PC-9 (cell line): ENCODE data around the gene PPFIA4. TPM values are rescaled to one million over a fixed set of nuclear protein-coding genes. Genes with fewer than 3 reads are reported as not detected.
"Not testable (repeated sequence)": the region's sequence is repeated elsewhere in the genome, so short reads cannot be mapped to it uniquely, and the experiment has no call there.

Experiments
- BruUV-seq: library from RNA; stranded (reverse); fragments of 400-500 nt; replicated peaks from 2 replicates; lab custom pipeline; 2021; lab: Mats Ljungman, UMichigan
- CTCF ChIA-PET: fragments of 300-600 bp; sonication (Branson Sonifier 250); formaldehyde crosslinking; loops from one replicate; lab custom pipeline; 2022; ENCODE audit warnings: antibody characterized with exemption; lab: Charles Lee
- POLR2A ChIA-PET: fragments of 300-600 bp; sonication (Branson Sonifier 250); formaldehyde crosslinking; loops from one replicate; lab custom pipeline; 2022; ENCODE audit warnings: antibody characterized with exemption; ENCODE audit not compliant: unreplicated experiment; lab: Charles Lee
- DNase-seq, 2 experiments: peaks; one replicate each; pipeline versions ENCODE4 v3.0.0 to v3.0.0-alpha.2; 2015 to 2022; ENCODE audit warnings: mixed read lengths in 1 of 2
- H2AFZ ChIP-seq: fragments of 200-600 bp; sonication (generic); 2 replicates; pipeline ENCODE4 v1.8.1; 2017; ENCODE audit warnings: antibody characterized with exemption
- H3F3A ChIP-seq: fragments of 200-600 bp; sonication (generic); 2 replicates; pipeline ENCODE4 v1.8.1; 2017; ENCODE audit warnings: antibody characterized with exemption, mild to moderate bottlenecking, low read depth; ENCODE audit not compliant: insufficient read depth
- H3K27ac ChIP-seq: fragments of 200-600 bp; sonication (generic); 2 replicates; pipeline ENCODE4 v1.6.1; 2016; ENCODE audit warnings: mixed run types
- H3K27me3 ChIP-seq: fragments of 200-600 bp; sonication (generic); 2 replicates; pipeline ENCODE4 v1.6.1; 2016; ENCODE audit warnings: low read depth, mixed run types; ENCODE audit not compliant: insufficient read depth
- H3K36me3 ChIP-seq: fragments of 200-600 bp; sonication (generic); 2 replicates; pipeline ENCODE4 v1.6.1; 2016; ENCODE audit warnings: low read depth, mixed run types
- H3K4me1 ChIP-seq: fragments of 200-600 bp; sonication (generic); replicated peaks from 2 replicates; pipeline ENCODE4 v1.6.1; 2016; ENCODE audit warnings: mixed run types; ENCODE audit not compliant: insufficient read depth
- H3K4me2 ChIP-seq: fragments of 200-600 bp; sonication (generic); 2 replicates; pipeline ENCODE4 v1.6.1; 2017; ENCODE audit warnings: mixed run types
- H3K4me3 ChIP-seq: fragments of 200-600 bp; sonication (generic); 2 replicates; pipeline ENCODE4 v1.6.1; 2016; ENCODE audit warnings: mixed run types
- H3K79me2 ChIP-seq: fragments of 200-600 bp; sonication (generic); 2 replicates; pipeline ENCODE4 v1.6.1; 2017; ENCODE audit warnings: low read depth, mixed run types
- H3K9me2 ChIP-seq: fragments of 200-600 bp; sonication (generic); 2 replicates; pipeline ENCODE4 v1.8.1; 2017; ENCODE audit warnings: mild to moderate bottlenecking; ENCODE audit not compliant: insufficient read depth
- H3K9me3 ChIP-seq: fragments of 200-600 bp; sonication (generic); 2 replicates; pipeline ENCODE4 v1.8.1; 2016; ENCODE audit warnings: low read depth; ENCODE audit not compliant: insufficient read depth
- H4K20me1 ChIP-seq: fragments of 200-600 bp; sonication (generic); 2 replicates; pipeline ENCODE4 v1.8.1; 2017; ENCODE audit not compliant: insufficient read depth
- CTCF ChIP-seq: fragments of 200-600 bp; sonication (generic); conservative IDR thresholded peaks from 2 replicates; pipeline ENCODE4 v1.6.1; 2017; ENCODE audit warnings: mixed run types, antibody characterized with exemption, mild to moderate bottlenecking, moderate library complexity
- EZH2 ChIP-seq: fragments of 200-600 bp; sonication (generic); IDR thresholded peaks from 2 replicates; pipeline ENCODE4 v1.8.0; 2017; ENCODE audit warnings: antibody characterized with exemption, low read depth
- intact Hi-C: fragments of 100-400 bp; cut with micrococcal nuclease; formaldehyde crosslinking; loops from one replicate; pipeline ENCODE4 v1.10.0; 2022; ENCODE audit not compliant: unreplicated experiment
- total RNA-seq: library from RNA; stranded (reverse); gene quantifications from 2 replicates; pipeline ENCODE4 v1.2.3, GENCODE V29; 2021

Gene PPFIA4
- total RNA-seq, 1 experiment from 2014 or later: 1.2 TPM

DNA sequence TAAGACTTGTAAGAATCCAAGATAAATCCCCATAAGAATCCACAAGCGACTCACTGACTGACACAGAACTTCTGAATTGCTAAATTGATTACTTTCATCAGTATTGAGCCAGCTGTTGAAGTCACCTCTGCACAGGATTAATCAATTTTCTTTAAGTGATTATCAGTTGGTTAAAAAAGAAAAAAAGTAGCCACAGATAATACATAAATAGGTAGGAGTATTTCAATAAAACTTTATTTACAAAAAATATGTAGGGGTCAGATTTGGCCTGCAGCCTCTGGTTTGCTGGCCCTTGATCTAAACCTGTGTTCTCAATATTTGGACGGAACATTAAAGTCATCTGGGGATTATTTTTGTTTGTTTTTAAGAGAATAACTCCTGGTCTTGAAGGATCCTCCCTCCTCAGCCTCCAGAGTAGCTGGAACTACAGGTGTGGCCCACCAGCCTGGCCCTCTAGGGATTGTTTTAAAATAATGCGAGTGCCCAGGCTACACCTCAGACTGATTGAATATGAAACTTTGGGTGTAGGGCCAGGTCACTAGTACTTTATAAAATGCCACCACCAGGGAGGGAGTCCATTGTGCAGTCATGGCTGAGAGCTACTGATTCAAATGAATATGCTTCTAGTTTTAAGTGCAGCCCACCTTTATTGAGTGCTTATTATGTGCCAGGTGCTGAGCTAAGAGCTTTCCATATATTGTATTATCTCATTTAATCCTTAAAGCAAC is 25.9 kb upstream of the PPFIA4 start:
- no peak overlapping the region for H2AFZ ChIP-seq
- intact Hi-C loops: no loop called here
- CTCF ChIA-PET: interaction anchor here (0.5 to 1.2 kb wide), 3 partner anchors 41 to 665 kb away, joined by 4 to 9 read pairs (median 5); no protein-coding TSS in a partner anchor

GRCh38 chr1:203001986-203002385 is 24.3 kb upstream of the PPFIA4 start:
- Histone ChIP-seq H3K27me3 (no peaks in the 10 kb centered on the region), H3K4me1 (peaks cover 6% of the 10 kb centered on the region; the same call in 1 of the 2 replicates), H3K36me3 (no peaks in the 10 kb centered on the region), H3K9me2 (no peaks in the 10 kb centered on the region), H4K20me1 (no peaks in the 10 kb centered on the region), H3K79me2 (no peaks in the 10 kb centered on the region), H2AFZ (no peak overlapping the region), H3K4me2 (no peak overlapping the region), H3K9me3 (no peaks in the 10 kb centered on the region), H3K4me3 (no peak overlapping the region), H3K27ac (no peak overlapping the region), H3F3A (peaks cover 13% of the 10 kb centered on the region; the same call in 1 of the 2 replicates)
- ChIA-PET CTCF (no interaction called here), POLR2A (no interaction called here)
- DNase-seq: no peak
- intact Hi-C loops: no loop called here
- TF ChIP-seq CTCF: no peak
- no peak for TF ChIP-seq EZH2
- no TSS peak for BruUV-seq

More for the DNA sequence above, 25.9 kb upstream of the PPFIA4 start:
- POLR2A ChIA-PET: no interaction called here
- H3K27ac ChIP-seq: no peak overlapping the region
- H3F3A ChIP-seq: no peaks in the 10 kb centered on the region
- BruUV-seq: no TSS peak
- H3K79me2 ChIP-seq: no peaks in the 10 kb centered on the region
- H3K9me2 ChIP-seq: 0 out of 2 replicates have a peak, but pooled peaks cover 3% of the 10 kb centered on the region
- no peaks in the 10 kb centered on the region for H3K9me3 ChIP-seq
- TF ChIP-seq CTCF (no peak), EZH2 (no peak)
- no peaks in the 10 kb centered on the region for H4K20me1 ChIP-seq
- DNase-seq: no peak
- peaks cover 3% of the 10 kb centered on the region for H3K4me1 ChIP-seq
- H3K27me3 ChIP-seq: no peaks in the 10 kb centered on the region
- H3K36me3 ChIP-seq: no peaks in the 10 kb centered on the region
- H3K4me2 ChIP-seq: no peak overlapping the region
- H3K4me3 ChIP-seq: no peak overlapping the region

GRCh38 chr1:203002951-203003350 is 23.3 kb upstream of the PPFIA4 start:
- Histone ChIP-seq H3K4me1 (peaks cover 6% of the 10 kb centered on the region; the same call in 1 of the 2 replicates), H3K9me3 (no peaks in the 10 kb centered on the region), H3K36me3 (no peaks in the 10 kb centered on the region), H3K27ac (no peak overlapping the region), H3K79me2 (peaks cover 6% of the 10 kb centered on the region), H3K27me3 (no peaks in the 10 kb centered on the region), H3K4me2 (no peak overlapping the region), H3F3A (peaks cover 17% of the 10 kb centered on the region), H4K20me1 (no peaks in the 10 kb centered on the region), H3K9me2 (no peaks in the 10 kb centered on the region), H2AFZ (no peak overlapping the region), H3K4me3 (no peak overlapping the region)
- no peak for TF ChIP-seq CTCF
- TF ChIP-seq EZH2: no peak
- CTCF ChIA-PET: no interaction called here
- DNase-seq: no peak
- BruUV-seq: no TSS peak
- intact Hi-C loops: no loop called here
- POLR2A ChIA-PET: no interaction called here

- DNase-seq, H3K9me2 ChIP-seq, H4K20me1 ChIP-seq, intact Hi-C loops, H2AFZ ChIP-seq, H3K27me3 ChIP-seq, H3K9me3 ChIP-seq, BruUV-seq, POLR2A ChIA-PET: not testable (repeated sequence)
- H3K79me2 ChIP-seq: peaks cover 32% of the 10 kb centered on the region
- H3K27ac ChIP-seq: peak overlapping the region; percentile 88; the same call in 1 of the 2 replicates
- peak overlapping the region; percentile 69; the same call in 1 of the 2 replicates for H3K4me3 ChIP-seq
- H3F3A ChIP-seq: peaks cover 20% of the 10 kb centered on the region
- H3K4me1 ChIP-seq: peaks cover 13% of the 10 kb centered on the region; the same call in 1 of the 2 replicates
- H3K4me2 ChIP-seq: peak overlapping the region; percentile 74
- H3K36me3 ChIP-seq: peaks cover 17% of the 10 kb centered on the region
- CTCF ChIA-PET: interaction anchor here (0.7 kb wide), 1 partner anchor 112 kb away, joined by 3 read pairs; no protein-coding TSS in a partner anchor
Measured at GRCh38 chr1:203005395-203006142, 20.7 kb upstream of the PPFIA4 start.
